Measurements from ENCODE around the gene CACNA1D. TPM values are rescaled to one million over a fixed set of nuclear protein-coding genes. Genes with fewer than 3 reads are reported as not detected.

The CACNA1D gene
- total RNA-seq, 4 donors from 2014 or later = 12.7 to 98.9 (median 25.0) TPM

GRCh38 chr3:53682807-53683206, 188.4 kb downstream of the CACNA1D start:
- H3K27ac ChIP-seq = no peak overlapping the region
- peaks cover 0 to 6% (median 0%) of the 10 kb centered on the region in 4 donors for H3K4me1 ChIP-seq
- in situ Hi-C loops (cut with MboI; ENCODE audit: low pct_ligation_motif_present in 1 of 4, low pct_unique_long_range_greater_than_20kb in 1 of 4, low sequenced_read_pairs in 3 of 4) = no loop called here
- H3K9me3 ChIP-seq = no peaks in the 10 kb centered on the region
- H3K36me3 ChIP-seq = no peaks in the 10 kb centered on the region
- 35 to 59% methylated on average over 3 of the region's 3 CpGs for WGBS, 2 donors (ENCODE audit: low coverage in 1 of 2)
- peaks cover 3% of the 10 kb centered on the region for H3K27me3 ChIP-seq
- TF ChIP-seq POLR2AphosphoS5 (IDR thresholded peaks at IDR 0.05) (no peak), POLR2A (IDR thresholded peaks at IDR 0.05) (no peak), EP300 (IDR thresholded peaks at IDR 0.05; ENCODE audit: low read depth) (no peak), CTCF (IDR thresholded peaks at IDR 0.05) (no peak)
- DNase-seq = no peak
- H3K4me3 ChIP-seq = no peak overlapping the region
- intact Hi-C loops (cut with DNase I; ENCODE audit: low total_unique reads) = no loop called here

- in situ Hi-C loops (cut with MboI; ENCODE audit: low pct_ligation_motif_present in 1 of 4, low pct_unique_long_range_greater_than_20kb in 1 of 4, low sequenced_read_pairs in 3 of 4) = no loop called here
Observed at GRCh38 chr3:53688066-53688465, 193.7 kb downstream of the CACNA1D start.

GRCh38 chr3:53688989-53689388, 194.6 kb downstream of the CACNA1D start:
- WGBS, 2 donors (ENCODE audit: low coverage in 1 of 2) = 67 to 76% methylated on average over 4 to 5 of the region's 5 CpGs

More at GRCh38 chr3:53688066-53688465, 193.7 kb downstream of the CACNA1D start:
- Histone ChIP-seq H3K36me3 (no peaks in the 10 kb centered on the region), H3K9me3 (no peaks in the 10 kb centered on the region), H3K27ac (no peak overlapping the region), H3K27me3 (peaks cover 3% of the 10 kb centered on the region), H3K4me3 (no peak overlapping the region), H3K4me1 (no peaks in the 10 kb centered on the region)
- no peak for DNase-seq
- no peak for TF ChIP-seq POLR2AphosphoS5 (IDR thresholded peaks at IDR 0.05)
- TF ChIP-seq POLR2A (IDR thresholded peaks at IDR 0.05) = no peak
- no peak for TF ChIP-seq CTCF (IDR thresholded peaks at IDR 0.05)
- no peak for TF ChIP-seq EP300 (IDR thresholded peaks at IDR 0.05; ENCODE audit: low read depth)
- 83 to 91% methylated on average over 4 to 6 of the region's 6 CpGs for WGBS, 2 donors (ENCODE audit: low coverage in 1 of 2)
- intact Hi-C loops (cut with DNase I; ENCODE audit: low total_unique reads) = no loop called here

GRCh38 chr3:53689681-53690080, 195.3 kb downstream of the CACNA1D start:
- intact Hi-C loops (cut with DNase I; ENCODE audit: low total_unique reads) (no loop called here), in situ Hi-C loops (cut with MboI; ENCODE audit: low pct_ligation_motif_present in 1 of 4, low pct_unique_long_range_greater_than_20kb in 1 of 4, low sequenced_read_pairs in 3 of 4) (no loop called here)
- no peak for TF ChIP-seq CTCF (IDR thresholded peaks at IDR 0.05)
- no peak for TF ChIP-seq EP300 (IDR thresholded peaks at IDR 0.05; ENCODE audit: low read depth)
- TF ChIP-seq POLR2A (IDR thresholded peaks at IDR 0.05) = no peak
- no peak for TF ChIP-seq POLR2AphosphoS5 (IDR thresholded peaks at IDR 0.05)
- H3K4me1 ChIP-seq = no peaks in the 10 kb centered on the region
- WGBS, 2 donors (ENCODE audit: low coverage in 1 of 2) = 94% methylated on average over 2 of the region's 2 CpGs; no CpG with 5 or more reads in 1 of the 2 donors
- no peaks in the 10 kb centered on the region for H3K36me3 ChIP-seq
- H3K9me3 ChIP-seq = no peaks in the 10 kb centered on the region
- no peak overlapping the region for H3K27ac ChIP-seq
- no peak overlapping the region for H3K4me3 ChIP-seq
- DNase-seq = no peak
- no peaks in the 10 kb centered on the region for H3K27me3 ChIP-seq

More at GRCh38 chr3:53688989-53689388, 194.6 kb downstream of the CACNA1D start:
- intact Hi-C loops (cut with DNase I; ENCODE audit: low total_unique reads) = no loop called here
- Histone ChIP-seq H3K4me1 (no peaks in the 10 kb centered on the region), H3K9me3 (no peaks in the 10 kb centered on the region), H3K27me3 (no peaks in the 10 kb centered on the region), H3K4me3 (no peak overlapping the region), H3K27ac (no peak overlapping the region), H3K36me3 (no peaks in the 10 kb centered on the region)
- in situ Hi-C loops (cut with MboI; ENCODE audit: low pct_ligation_motif_present in 1 of 4, low pct_unique_long_range_greater_than_20kb in 1 of 4, low sequenced_read_pairs in 3 of 4) = no loop called here
- DNase-seq = no peak
- TF ChIP-seq POLR2AphosphoS5 (IDR thresholded peaks at IDR 0.05) (no peak), POLR2A (IDR thresholded peaks at IDR 0.05) (no peak), CTCF (IDR thresholded peaks at IDR 0.05) (no peak), EP300 (IDR thresholded peaks at IDR 0.05; ENCODE audit: low read depth) (no peak)
